NT2/D1 (cell line): Measurements from ENCODE around the gene DMPK.

Experiments used
- YY1 ChIP-seq: IDR thresholded peaks from 2 replicates; pipeline ENCODE4 v1.6.1; 2011; ENCODE audit not compliant: insufficient read length, insufficient read depth
- ZNF274 ChIP-seq: IDR thresholded peaks from 2 replicates; pipeline ENCODE4 v1.6.1; 2011; ENCODE audit warnings: mild to moderate bottlenecking, low read depth, low read length

GRCh38 chr19:45777395-45777961 is 4.8 kb downstream of the DMPK start:
- TF ChIP-seq YY1: no peak
- no peak for TF ChIP-seq ZNF274
